ELF-1 (cell line): ENCODE data around the gene ZSWIM6.
"Not testable (repeated sequence)": the region's sequence is repeated elsewhere in the genome, so short reads cannot be mapped to it uniquely, and the experiment has no call there.

ENCODE experiments used
- DNase-seq: peaks from one replicate; pipeline ENCODE4 v3.0.0-alpha.2; 2016; ENCODE audit warnings: low read depth, low spot score

ZSWIM6 gene

DNA sequence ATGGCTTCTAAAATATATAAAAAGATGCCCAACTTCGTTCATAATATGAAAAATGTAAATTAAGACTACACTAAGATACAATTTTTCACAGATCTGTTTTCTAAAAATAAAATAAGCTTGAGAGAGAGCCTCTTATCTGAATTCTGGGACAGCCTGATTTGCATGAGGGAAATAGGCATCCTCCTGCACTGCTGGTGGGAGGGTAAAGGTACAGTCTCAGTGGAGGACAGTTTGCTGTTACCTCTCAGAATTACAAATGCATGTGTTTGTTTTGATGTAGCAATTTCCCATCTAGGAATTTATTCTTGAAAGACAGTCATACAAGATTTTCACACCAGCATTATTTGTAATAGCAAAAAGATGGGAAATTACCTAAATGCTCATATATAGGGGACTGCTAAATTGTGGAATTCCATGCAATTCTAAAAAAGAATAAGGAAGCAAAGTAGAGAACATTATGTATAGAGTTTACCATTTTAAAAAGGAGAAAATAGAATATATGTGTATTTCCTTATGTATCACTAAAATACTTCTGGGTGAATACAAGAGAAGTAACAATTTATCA, 75.7 kb downstream of the ZSWIM6 start:
- no peak for DNase-seq

DNA sequence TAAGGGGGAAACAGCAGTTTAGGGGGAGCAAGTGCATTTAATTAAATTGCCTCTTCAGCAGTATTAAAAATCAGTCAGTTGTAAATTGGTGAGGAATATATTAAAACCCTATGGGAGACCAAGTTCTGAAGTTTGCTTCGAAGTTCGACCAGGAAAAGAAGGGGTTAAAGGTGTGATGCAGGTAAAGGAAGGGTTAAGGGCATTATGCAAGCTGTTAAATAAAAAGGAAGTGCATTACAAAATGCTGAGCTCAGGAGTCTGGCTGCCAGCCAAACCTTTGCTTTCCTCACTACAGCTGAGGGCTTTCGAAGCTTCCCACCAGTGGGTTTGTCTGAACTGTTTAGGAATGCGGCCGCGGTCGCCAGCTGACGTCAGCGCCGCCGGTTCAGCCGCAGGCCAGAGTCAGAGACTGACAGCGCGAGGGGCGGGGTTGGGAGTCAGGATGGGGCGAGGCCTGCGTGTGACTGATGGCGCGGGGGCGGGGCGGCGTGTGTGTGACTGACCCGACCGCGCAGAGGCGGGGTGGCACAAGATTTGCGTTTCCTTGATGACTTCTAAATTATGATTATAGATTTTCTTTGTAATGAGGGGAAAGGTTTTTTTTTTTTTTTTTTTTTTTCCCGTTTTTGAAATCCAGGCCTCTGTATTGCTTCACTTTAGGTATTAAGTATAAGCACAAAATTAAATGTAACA, 76.6 kb downstream of the ZSWIM6 start:
- DNase-seq, result peak; percentile 99

DNA sequence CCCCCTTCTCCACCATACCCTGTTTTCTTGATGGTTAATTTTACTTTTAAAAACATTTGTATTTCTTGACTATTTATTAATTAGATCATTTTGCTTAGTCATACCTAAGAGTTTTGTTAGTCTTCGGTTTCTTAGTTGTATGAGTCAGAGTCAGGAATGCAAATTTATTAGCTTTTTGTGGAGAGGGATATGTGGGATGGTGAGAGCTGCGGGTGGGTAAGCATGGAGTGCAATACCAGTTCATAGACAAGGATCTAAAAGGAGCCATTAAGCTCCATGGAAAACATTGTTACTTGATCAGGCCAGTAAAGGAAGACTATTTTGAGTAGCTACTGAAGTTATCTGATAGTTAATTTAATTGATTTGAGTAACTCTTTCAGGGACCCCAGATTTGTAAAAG, 77.5 kb downstream of the ZSWIM6 start:
- DNase-seq, result peak; percentile 18

GRCh38 chr5:61410811-61411210, 78.8 kb downstream of the ZSWIM6 start:
- DNase-seq, result no peak

DNA sequence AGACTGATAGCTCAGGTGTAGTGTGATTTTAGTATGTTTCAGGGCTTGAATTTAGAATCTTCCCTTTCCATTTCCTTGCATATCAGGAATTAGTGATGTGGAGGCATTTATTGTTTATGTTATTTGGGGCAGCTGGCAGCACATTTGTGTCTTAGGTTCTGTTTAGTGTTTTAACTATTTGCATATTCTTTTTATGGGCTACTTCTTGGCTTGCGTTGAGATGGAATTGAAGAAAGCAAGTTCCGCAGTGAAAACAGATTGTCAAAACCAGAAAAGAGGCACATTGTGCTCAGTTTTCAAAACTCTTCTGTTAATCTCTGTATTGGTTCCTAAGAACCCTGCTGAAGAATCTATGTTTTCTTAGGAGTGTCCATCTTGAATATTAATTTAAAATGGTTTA, 80.3 kb downstream of the ZSWIM6 start:
- no peak for DNase-seq

DNA sequence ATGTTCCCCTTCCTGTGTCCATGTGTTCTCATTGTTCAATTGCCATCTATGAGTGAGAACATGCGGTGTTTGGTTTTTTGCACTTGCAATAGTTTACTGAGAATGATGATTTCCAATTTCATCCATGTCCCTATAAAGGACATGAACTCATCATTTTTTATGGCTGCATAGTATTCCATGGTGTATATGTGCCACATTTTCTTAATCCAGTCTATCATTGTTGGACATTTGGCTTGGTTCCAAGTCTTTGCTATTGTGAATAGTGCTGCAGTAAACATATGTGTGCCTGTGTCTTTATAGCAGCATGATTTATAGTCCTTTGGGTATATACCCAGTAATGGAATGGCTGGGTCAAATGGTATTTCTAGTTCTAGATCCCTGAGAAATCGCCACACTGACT, 81.1 kb downstream of the ZSWIM6 start:
- not testable (repeated sequence) for DNase-seq

GRCh38 chr5:61414806-61415205, 82.7 kb downstream of the ZSWIM6 start:
- DNase-seq, result no peak

GRCh38 chr5:61416010-61416409, 84.0 kb downstream of the ZSWIM6 start:
- peak; percentile 32 for DNase-seq

DNA sequence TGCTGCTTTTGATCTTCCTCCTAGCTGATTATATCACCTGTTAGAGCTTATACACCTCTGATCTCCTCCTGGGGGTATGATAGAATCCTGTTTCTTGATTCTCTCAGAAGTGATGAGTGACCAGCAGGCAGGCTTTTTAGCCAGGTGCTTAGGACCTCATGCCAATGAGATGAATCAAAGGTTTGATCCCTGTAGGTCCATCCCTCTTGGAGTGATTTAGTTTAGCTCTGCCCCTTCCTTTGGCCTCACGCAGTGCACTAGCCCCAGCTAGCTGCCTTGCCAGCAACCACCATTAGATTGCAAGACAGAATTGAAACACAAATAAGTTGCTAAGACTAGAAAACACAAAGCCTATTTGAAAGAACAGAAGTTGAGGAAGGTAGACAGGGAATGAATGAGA, 84.4 kb downstream of the ZSWIM6 start:
- peak; percentile 58 for DNase-seq

GRCh38 chr5:61417340-61417739, 85.3 kb downstream of the ZSWIM6 start:
- no peak for DNase-seq

GRCh38 chr5:61417851-61418250, 85.8 kb downstream of the ZSWIM6 start:
- no peak for DNase-seq

- DNase-seq, result no peak
Measured at GRCh38 chr5:61419106-61419505, 87.0 kb downstream of the ZSWIM6 start.

GRCh38 chr5:61420016-61420415, 88.0 kb downstream of the ZSWIM6 start:
- no peak for DNase-seq

GRCh38 chr5:61421262-61421661, 89.2 kb downstream of the ZSWIM6 start:
- DNase-seq, result not testable (repeated sequence)

DNA sequence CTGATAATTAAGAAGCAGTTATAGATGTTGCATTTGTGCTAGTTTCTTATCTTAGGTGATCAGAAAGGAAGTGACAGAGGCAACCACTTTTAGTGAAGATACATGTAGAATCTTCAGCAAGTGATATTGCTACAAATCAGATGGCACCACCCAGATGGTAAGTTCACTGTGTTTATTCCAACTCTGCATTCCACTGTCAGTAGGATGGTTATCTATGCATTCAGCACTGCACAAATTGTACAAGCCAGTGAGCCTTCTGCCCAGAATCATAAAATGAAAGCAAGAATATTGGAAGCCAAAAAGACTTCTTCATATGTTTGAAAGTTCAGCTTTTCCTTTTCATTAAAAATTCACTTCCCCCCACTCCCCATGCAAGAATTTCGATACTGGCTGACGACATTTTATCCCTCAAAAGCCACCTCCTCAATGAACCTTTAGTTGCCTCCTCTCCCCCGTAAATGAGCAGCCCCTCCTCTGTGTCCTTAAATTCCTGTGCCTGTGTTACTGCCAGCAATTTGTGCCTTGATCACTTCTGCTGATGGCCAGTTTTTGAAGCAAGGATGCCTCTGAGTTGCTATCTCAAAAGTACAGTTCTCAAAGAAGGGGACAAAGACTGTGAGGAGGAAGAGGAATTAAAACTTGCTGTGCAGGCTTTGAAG, 91.6 kb downstream of the ZSWIM6 start:
- DNase-seq, result no peak

- DNase-seq, result no peak
Measured at GRCh38 chr5:61425918-61426317, 93.9 kb downstream of the ZSWIM6 start.

GRCh38 chr5:61429906-61430305, 97.8 kb downstream of the ZSWIM6 start:
- no peak for DNase-seq

DNA sequence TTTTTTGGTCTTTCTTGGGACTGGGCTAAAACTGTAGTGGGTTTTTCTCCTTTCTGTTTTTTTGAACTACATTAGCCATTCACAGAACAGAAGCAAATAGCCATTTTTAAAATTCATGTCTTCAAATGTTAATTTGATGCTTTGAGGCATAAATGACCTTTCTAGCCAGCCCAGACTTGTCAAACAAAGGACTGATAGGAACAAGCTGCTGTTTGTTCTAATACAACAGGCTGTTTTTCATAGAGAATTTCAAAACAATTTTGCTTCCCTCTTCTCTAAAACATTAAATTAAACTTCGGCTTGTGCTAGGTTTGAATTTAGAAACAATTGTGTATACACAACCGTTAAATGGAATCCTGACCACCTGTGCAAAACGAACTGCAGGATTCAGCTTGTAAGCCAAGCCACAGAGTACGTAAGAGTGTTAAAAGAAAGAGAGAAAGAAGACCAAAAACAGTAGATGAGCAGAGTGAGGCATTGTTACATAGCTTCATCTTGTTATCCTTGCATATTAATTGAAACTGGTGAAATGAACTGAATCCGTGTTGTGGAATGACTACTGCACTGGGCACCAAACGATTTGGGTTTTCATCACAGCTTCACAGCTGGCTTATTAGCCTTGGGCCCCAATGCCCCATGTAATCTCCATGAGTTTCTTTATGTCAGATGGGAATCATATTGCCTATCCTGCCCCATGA, 100.0 kb downstream of the ZSWIM6 start:
- no peak for DNase-seq

- DNase-seq, result no peak
Measured at GRCh38 chr5:61435368-61435767, 103.3 kb downstream of the ZSWIM6 start.

GRCh38 chr5:61438298-61438970, 106.4 kb downstream of the ZSWIM6 start:
- DNase-seq, result no peak

- no peak for DNase-seq
Measured at GRCh38 chr5:61440086-61440485, 108.0 kb downstream of the ZSWIM6 start.

DNA sequence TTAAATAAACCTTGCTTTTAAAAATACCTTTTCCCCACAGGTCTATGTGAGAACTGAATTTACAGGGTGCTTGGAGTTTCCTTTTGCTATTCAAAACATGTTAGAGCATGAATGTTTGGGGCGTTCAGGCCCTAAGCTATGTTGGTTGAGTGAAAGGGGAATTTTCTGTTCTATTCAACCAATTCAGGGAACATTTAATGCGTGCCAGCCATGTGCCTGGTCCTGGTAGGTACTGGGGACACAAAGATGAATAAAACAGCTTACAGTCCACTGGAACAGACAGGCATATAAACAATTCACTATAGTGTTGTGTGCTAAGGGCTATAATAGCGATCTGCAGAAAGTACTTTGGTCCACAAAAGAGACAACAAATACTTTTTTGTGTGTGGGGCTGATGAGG, 108.5 kb downstream of the ZSWIM6 start:
- no peak for DNase-seq
